ENCODE data around the gene KRT23.

Gene KRT23

GRCh38 chr17:40937384-40937819, at the start of gene KRT23:
TSS of gene KRT23 (minus strand) at chr17:40937646. CDS start at chr17:40936603, 1,043 bp downstream.
- Histone ChIP-seq H3K4me3 (no peak within 1 kb of the TSS), H3K9me3 (ENCODE audit: low read depth, low read length) (no peaks in the 10 kb centered on the region), H3K9ac (ENCODE audit: insufficient read length) (no peak within 1 kb of the TSS), H3K27ac (no peak within 1 kb of the TSS), H3K36me3 (ENCODE audit: insufficient read depth, low read length) (no peaks in the 10 kb centered on the region)
- no peak for DNase-seq (ENCODE audit: low read depth, low spot score)
- TF ChIP-seq EZH2 (IDR thresholded peaks at IDR 0.05) (no peak), POLR2AphosphoS5 (IDR thresholded peaks at IDR 0.05; ENCODE audit: borderline replicate concordance, low read depth, low read length) (no peak), FOXP2 (optimal IDR thresholded peaks at IDR 0.05; ENCODE audit: control extremely low read depth, extremely low read length, insufficient read depth) (no peak)

GRCh38 chr17:40986920-40987319, 49.5 kb upstream of the KRT23 start:
- H3K9ac ChIP-seq (ENCODE audit: insufficient read length), result no peak overlapping the region
- DNase-seq (ENCODE audit: low read depth, low spot score), result no peak
- no peak overlapping the region for H3K27ac ChIP-seq
- no peak overlapping the region for H3K4me3 ChIP-seq
- TF ChIP-seq POLR2AphosphoS5 (IDR thresholded peaks at IDR 0.05; ENCODE audit: borderline replicate concordance, low read depth, low read length) (no peak), FOXP2 (optimal IDR thresholded peaks at IDR 0.05; ENCODE audit: control extremely low read depth, extremely low read length, insufficient read depth) (no peak), EZH2 (IDR thresholded peaks at IDR 0.05) (no peak)
- H3K9me3 ChIP-seq (ENCODE audit: low read depth, low read length), result no peaks in the 10 kb centered on the region
- peaks cover 3% of the 10 kb centered on the region; the same call in 1 of the 2 replicates for H3K36me3 ChIP-seq (ENCODE audit: insufficient read depth, low read length)

- no peak within 1 kb of the TSS for H3K27ac ChIP-seq
- H3K4me3 ChIP-seq, result no peak within 1 kb of the TSS
- no peak for DNase-seq (ENCODE audit: low read depth, low spot score)
- H3K9ac ChIP-seq (ENCODE audit: insufficient read length), result no peak within 1 kb of the TSS
- TF ChIP-seq FOXP2 (optimal IDR thresholded peaks at IDR 0.05; ENCODE audit: control extremely low read depth, extremely low read length, insufficient read depth), result no peak
- no peak for TF ChIP-seq POLR2AphosphoS5 (IDR thresholded peaks at IDR 0.05; ENCODE audit: borderline replicate concordance, low read depth, low read length)
- TF ChIP-seq EZH2 (IDR thresholded peaks at IDR 0.05), result no peak
- H3K9me3 ChIP-seq (ENCODE audit: low read depth, low read length), result no peaks in the 10 kb centered on the region
- no peaks in the 10 kb centered on the region for H3K36me3 ChIP-seq (ENCODE audit: insufficient read depth, low read length)
These were observed 46.8 kb upstream of the KRT23 start, which contains the start of gene KRT40 for GRCh38 chr17:40984226-40984625. TSS of gene KRT40 (minus strand) at chr17:40984326. CDS start at chr17:40984273, 53 bp downstream.

DNA sequence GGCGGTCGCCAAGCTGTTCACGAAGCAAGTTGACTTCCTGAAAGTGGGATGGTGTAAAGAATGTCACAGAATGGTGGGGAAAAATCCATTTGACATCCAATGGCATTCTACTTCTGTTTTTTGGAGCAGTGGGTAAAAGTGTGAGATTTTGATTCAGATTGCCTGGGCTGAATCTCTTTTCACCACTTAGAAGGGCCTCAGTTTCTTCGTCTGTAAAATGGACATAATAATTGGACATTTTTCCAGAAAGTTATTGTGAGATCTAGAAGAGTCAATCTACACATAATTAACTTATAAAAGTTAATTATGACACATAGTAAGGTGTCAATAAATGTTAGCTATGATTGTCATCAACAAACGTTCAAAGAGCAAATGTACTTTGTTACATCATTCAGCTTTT, 43.7 kb upstream of the KRT23 start:
- H3K4me3 ChIP-seq, result no peak overlapping the region
- H3K36me3 ChIP-seq (ENCODE audit: insufficient read depth, low read length), result no peaks in the 10 kb centered on the region
- H3K9ac ChIP-seq (ENCODE audit: insufficient read length), result no peak overlapping the region
- TF ChIP-seq POLR2AphosphoS5 (IDR thresholded peaks at IDR 0.05; ENCODE audit: borderline replicate concordance, low read depth, low read length), result no peak
- no peak for TF ChIP-seq EZH2 (IDR thresholded peaks at IDR 0.05)
- TF ChIP-seq FOXP2 (optimal IDR thresholded peaks at IDR 0.05; ENCODE audit: control extremely low read depth, extremely low read length, insufficient read depth), result no peak
- H3K27ac ChIP-seq, result no peak overlapping the region
- H3K9me3 ChIP-seq (ENCODE audit: low read depth, low read length), result no peaks in the 10 kb centered on the region
- no peak for DNase-seq (ENCODE audit: low read depth, low spot score)

- TF ChIP-seq FOXP2 (optimal IDR thresholded peaks at IDR 0.05; ENCODE audit: control extremely low read depth, extremely low read length, insufficient read depth), result no peak
- TF ChIP-seq POLR2AphosphoS5 (IDR thresholded peaks at IDR 0.05; ENCODE audit: borderline replicate concordance, low read depth, low read length), result no peak
- no peak for TF ChIP-seq EZH2 (IDR thresholded peaks at IDR 0.05)
- DNase-seq (ENCODE audit: low read depth, low spot score), result no peak
These were observed 43.1 kb upstream of the KRT23 start for GRCh38 chr17:40980596-40980995.

GRCh38 chr17:40980117-40980516, 42.7 kb upstream of the KRT23 start:
- no peak for DNase-seq (ENCODE audit: low read depth, low spot score)
- no peak overlapping the region for H3K9ac ChIP-seq (ENCODE audit: insufficient read length)
- H3K27ac ChIP-seq, result no peak overlapping the region
- no peaks in the 10 kb centered on the region for H3K36me3 ChIP-seq (ENCODE audit: insufficient read depth, low read length)
- no peak overlapping the region for H3K4me3 ChIP-seq
- TF ChIP-seq FOXP2 (optimal IDR thresholded peaks at IDR 0.05; ENCODE audit: control extremely low read depth, extremely low read length, insufficient read depth) (no peak), POLR2AphosphoS5 (IDR thresholded peaks at IDR 0.05; ENCODE audit: borderline replicate concordance, low read depth, low read length) (no peak), EZH2 (IDR thresholded peaks at IDR 0.05) (no peak)
- H3K9me3 ChIP-seq (ENCODE audit: low read depth, low read length), result no peaks in the 10 kb centered on the region

More at GRCh38 chr17:40980596-40980995, 43.1 kb upstream of the KRT23 start:
- 0 out of 2 replicates have a peak overlapping the region, but pooled peaks have one; percentile 21 for H3K27ac ChIP-seq
- no peak overlapping the region for H3K4me3 ChIP-seq
- H3K9ac ChIP-seq (ENCODE audit: insufficient read length), result no peak overlapping the region
- no peaks in the 10 kb centered on the region for H3K36me3 ChIP-seq (ENCODE audit: insufficient read depth, low read length)
- no peaks in the 10 kb centered on the region for H3K9me3 ChIP-seq (ENCODE audit: low read depth, low read length)

- DNase-seq (ENCODE audit: low read depth, low spot score), result no peak
- H3K9ac ChIP-seq (ENCODE audit: insufficient read length), result peak overlapping the region; percentile 14
- H3K9me3 ChIP-seq (ENCODE audit: low read depth, low read length), result no peaks in the 10 kb centered on the region
- 0 out of 2 replicates have a peak overlapping the region, but pooled peaks have one; percentile 45 for H3K4me3 ChIP-seq
- TF ChIP-seq FOXP2 (optimal IDR thresholded peaks at IDR 0.05; ENCODE audit: control extremely low read depth, extremely low read length, insufficient read depth) (no peak), POLR2AphosphoS5 (IDR thresholded peaks at IDR 0.05; ENCODE audit: borderline replicate concordance, low read depth, low read length) (no peak), EZH2 (IDR thresholded peaks at IDR 0.05) (no peak)
- no peaks in the 10 kb centered on the region for H3K36me3 ChIP-seq (ENCODE audit: insufficient read depth, low read length)
- peak overlapping the region; percentile 86 for H3K27ac ChIP-seq
These were observed 41.2 kb upstream of the KRT23 start for GRCh38 chr17:40978575-40979151.

DNA sequence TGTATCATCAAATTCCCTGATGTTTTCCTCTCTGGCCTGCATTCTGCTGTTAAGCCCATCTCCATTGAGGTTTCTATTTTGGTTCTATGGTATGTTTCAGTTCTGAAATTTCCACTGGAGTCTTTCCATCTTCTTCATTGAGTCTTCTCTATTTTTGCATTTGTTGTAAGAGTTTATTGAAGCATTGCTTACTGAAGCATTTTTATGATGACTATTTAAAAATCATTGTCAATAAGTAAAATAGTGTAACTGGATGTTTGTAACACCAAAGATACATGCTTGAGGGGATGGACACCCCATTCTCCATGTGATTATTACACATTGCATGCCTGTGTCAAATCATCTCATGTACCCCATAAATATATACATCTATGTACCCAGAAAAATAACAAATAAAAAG, 38.1 kb upstream of the KRT23 start:
- no peaks in the 10 kb centered on the region for H3K9me3 ChIP-seq (ENCODE audit: low read depth, low read length)
- H3K36me3 ChIP-seq (ENCODE audit: insufficient read depth, low read length), result no peaks in the 10 kb centered on the region
- no peak overlapping the region for H3K9ac ChIP-seq (ENCODE audit: insufficient read length)
- H3K4me3 ChIP-seq, result no peak overlapping the region
- no peak overlapping the region for H3K27ac ChIP-seq
- TF ChIP-seq EZH2 (IDR thresholded peaks at IDR 0.05), result no peak
- TF ChIP-seq POLR2AphosphoS5 (IDR thresholded peaks at IDR 0.05; ENCODE audit: borderline replicate concordance, low read depth, low read length), result no peak
- TF ChIP-seq FOXP2 (optimal IDR thresholded peaks at IDR 0.05; ENCODE audit: control extremely low read depth, extremely low read length, insufficient read depth), result no peak
- DNase-seq (ENCODE audit: low read depth, low spot score), result no peak
